HCT116 (cell line): ENCODE results near the gene RHNO1. TPM values are rescaled to one million over a fixed set of nuclear protein-coding genes. Genes with fewer than 3 reads are reported as not detected.

ENCODE experiments used
- ATAC-seq: fragments of 200-7000 bp; cut with Tn5 transposase; 2 replicates; pipeline ENCODE4 v1.9.1; 2020; ENCODE audit warnings: mild to moderate bottlenecking, moderate library complexity
- BruUV-seq: library from RNA; stranded (reverse); fragments of 400-500 nt; replicated peaks from 2 replicates; lab custom pipeline; 2021; lab: Mats Ljungman, UMichigan
- CTCF ChIA-PET: fragments of 300-600 bp; sonication (Branson Sonifier 250); formaldehyde crosslinking; loops from one replicate; lab custom pipeline; 2021; ENCODE audit warnings: antibody characterized with exemption; lab: Charles Lee
- POLR2A ChIA-PET: fragments of 300-600, 350-600 bp; sonication (Branson Sonifier 250); formaldehyde crosslinking; loops from one replicate; lab custom pipeline; 2021; ENCODE audit warnings: antibody characterized with exemption; lab: Charles Lee
- RAD21 ChIA-PET, 2 experiments: fragments of 300-600 bp; sonication (Branson Sonifier 250); formaldehyde crosslinking; loops; one replicate each; lab custom pipeline; 2023; ENCODE audit warnings: low total read pairs in 2 of 2; ENCODE audit not compliant: uncharacterized antibody in 2 of 2, unreplicated experiment in 2 of 2, low non-redundant PET in 1 of 2; lab: Charles Lee
- DNase-seq: peaks from one replicate; pipeline ENCODE4 v3.0.0-alpha.2; 2010; ENCODE audit warnings: low read depth, low spot score
- H2AFZ ChIP-seq: fragments of 200-600 bp; shearing (Covaris generic), sonication (generic); 2 replicates; pipeline ENCODE4 v1.6.1; 2017; ENCODE audit warnings: low read depth, mixed run types, mixed read lengths, antibody characterized with exemption, low read length; ENCODE audit not compliant: poor library complexity, severe bottlenecking
- H3K27ac ChIP-seq: 2 replicates; pipeline ENCODE4 v1.5.1; 2012; ENCODE audit warnings: low read depth, low read length
- H3K27me3 ChIP-seq: fragments of 200-600 bp; sonication (generic); 2 replicates; pipeline ENCODE4 v1.6.1; 2016; ENCODE audit warnings: mixed run types, low read length, mixed read lengths; ENCODE audit not compliant: insufficient read depth
- H3K36me3 ChIP-seq, 2 experiments: fragments of 200-500 bp in 1 of 2; fragments of 200-600 bp in 1 of 2; sonication (Bioruptor generic) in 1 of 2; sonication (generic) in 1 of 2; 2 replicates each; pipeline versions ENCODE4 v1.5.1 to v1.6.1; 2014 to 2016; ENCODE audit warnings: low read length in 2 of 2, inconsistent platforms in 1 of 2, mixed read lengths in 1 of 2, mixed run types in 1 of 2; ENCODE audit not compliant: insufficient read depth in 2 of 2, control insufficient read depth in 1 of 2
- H3K4me1 ChIP-seq, 2 experiments: fragments of 200-600 bp in 1 of 2; sonication (generic) in 1 of 2; 2 replicates each; pipeline versions ENCODE4 v1.5.1 to v1.6.1; 2012 to 2017; ENCODE audit warnings: low read length in 2 of 2, inconsistent platforms in 1 of 2, mild to moderate bottlenecking in 1 of 2, mixed read lengths in 1 of 2, mixed run types in 1 of 2, moderate library complexity in 1 of 2; ENCODE audit not compliant: insufficient read depth in 2 of 2, control insufficient read depth in 1 of 2
- H3K4me2 ChIP-seq: fragments of 200-600 bp; sonication (generic); 2 replicates; pipeline ENCODE4 v1.6.1; 2017; ENCODE audit warnings: mixed run types, low read length, mixed read lengths
- H3K4me3 ChIP-seq, 2 experiments: fragments of 200-600 bp in 1 of 2; sonication (generic) in 1 of 2; replicated peaks in 1 of 2; 2 replicates each; pipeline ENCODE4 v1.5.1; 2011 to 2016; ENCODE audit warnings: low read length in 2 of 2, control low read depth in 1 of 2, low read depth in 1 of 2, mild to moderate bottlenecking in 1 of 2, mixed read lengths in 1 of 2, mixed run types in 1 of 2
- H3K79me2 ChIP-seq: fragments of 200-600 bp; sonication (generic); 2 replicates; pipeline ENCODE4 v1.6.1; 2017; ENCODE audit warnings: mild to moderate bottlenecking, mixed run types, low read length, moderate library complexity, mixed read lengths; ENCODE audit not compliant: insufficient read depth
- H3K9ac ChIP-seq: fragments of 200-600 bp; sonication (generic); 2 replicates; pipeline ENCODE4 v1.6.1; 2016; ENCODE audit warnings: low read length, mixed read lengths
- H3K9me2 ChIP-seq: fragments of 200-600 bp; sonication (generic), shearing (Covaris generic); 2 replicates; pipeline ENCODE4 v1.6.1; 2017; ENCODE audit warnings: mixed run types, mild to moderate bottlenecking, moderate library complexity; ENCODE audit not compliant: insufficient read depth
- H3K9me3 ChIP-seq, 2 experiments: fragments of 200-500 bp in 1 of 2; fragments of 200-600 bp in 1 of 2; sonication (Bioruptor generic) in 1 of 2; sonication (generic) in 1 of 2; 2 replicates each; pipeline ENCODE4 v1.6.1; 2014 to 2017; ENCODE audit warnings: low read length in 2 of 2, mixed read lengths in 2 of 2, inconsistent platforms in 1 of 2, low read depth in 1 of 2, mild to moderate bottlenecking in 1 of 2, mixed run types in 1 of 2, moderate library complexity in 1 of 2; ENCODE audit not compliant: control insufficient read depth in 1 of 2, insufficient read depth in 1 of 2
- H4K20me1 ChIP-seq: fragments of 200-600 bp; sonication (generic), shearing (Covaris generic); 2 replicates; pipeline ENCODE4 v1.6.1; 2017; ENCODE audit warnings: mixed run types, mild to moderate bottlenecking, moderate library complexity; ENCODE audit not compliant: insufficient read depth
- CBX3 ChIP-seq: IDR thresholded peaks from 2 replicates; pipeline ENCODE4 v1.6.1; 2012; ENCODE audit warnings: low read depth
- CEBPB ChIP-seq: IDR thresholded peaks from 2 replicates; pipeline ENCODE4 v1.6.1; 2012; ENCODE audit warnings: low read depth
- CTCF ChIP-seq, 3 experiments: fragments of 200-600 bp in 1 of 3; sonication (generic) in 1 of 3; IDR thresholded peaks in 2 of 3; conservative IDR thresholded peaks in 1 of 3; 2 replicates each; pipeline ENCODE4 v1.5.1; 2012 to 2017; ENCODE audit warnings: low read depth in 2 of 3, low read length in 2 of 3, antibody characterized with exemption in 1 of 3, borderline replicate concordance in 1 of 3, control low read depth in 1 of 3, mild to moderate bottlenecking in 1 of 3, mixed read lengths in 1 of 3, mixed run types in 1 of 3, moderate library complexity in 1 of 3; ENCODE audit not compliant: insufficient read depth in 1 of 3
- EGR1 ChIP-seq: IDR thresholded peaks from 2 replicates; pipeline ENCODE4 v1.6.1; 2012; ENCODE audit warnings: low read depth
- ELF1 ChIP-seq: IDR thresholded peaks from 2 replicates; pipeline ENCODE4 v1.6.1; 2012; ENCODE audit warnings: low read depth, borderline replicate concordance
- EZH2 ChIP-seq: fragments of 200-600 bp; sonication (generic); IDR thresholded peaks from 2 replicates; pipeline ENCODE4 v1.6.1; 2017; ENCODE audit warnings: antibody characterized with exemption, mixed run types
- EZH2phosphoT487 ChIP-seq: fragments of 200-600 bp; IDR thresholded peaks from 2 replicates; pipeline ENCODE4 v1.6.1; 2018; ENCODE audit warnings: antibody characterized with exemption, borderline replicate concordance
- FOSL1 ChIP-seq: IDR thresholded peaks from 2 replicates; pipeline ENCODE4 v1.6.1; 2012; ENCODE audit warnings: low read depth
- JUND ChIP-seq: IDR thresholded peaks from 2 replicates; pipeline ENCODE4 v1.6.1; 2012
- SIN3A ChIP-seq: IDR thresholded peaks from 2 replicates; pipeline ENCODE4 v1.6.1; 2012; ENCODE audit warnings: low read depth
- TCF7L2 ChIP-seq: IDR thresholded peaks from 2 replicates; pipeline ENCODE4 v1.7.0; 2011; ENCODE audit warnings: borderline replicate concordance, inconsistent platforms; ENCODE audit not compliant: insufficient read depth, insufficient read length; ENCODE audit errors: extremely low read depth
- YY1 ChIP-seq: IDR thresholded peaks from 2 replicates; pipeline ENCODE4 v1.6.1; 2011; ENCODE audit warnings: low read length, low read depth, moderate library complexity, mild to moderate bottlenecking; ENCODE audit not compliant: insufficient replicate concordance; ENCODE audit errors: extremely low read depth
- ZBTB33 ChIP-seq: IDR thresholded peaks from 2 replicates; pipeline ENCODE4 v1.6.1; 2011; ENCODE audit warnings: mild to moderate bottlenecking, low read length, moderate library complexity; ENCODE audit not compliant: insufficient replicate concordance; ENCODE audit errors: extremely low read depth
- ZFX ChIP-seq: fragments of 450-650 bp; IDR thresholded peaks from 2 replicates; pipeline ENCODE4 v1.6.1; 2017
- intact Hi-C: fragments of 100-400 bp; cut with micrococcal nuclease; formaldehyde crosslinking; loops from 2 replicates; pipeline ENCODE4 v1.10.0; 2022
- total RNA-seq: library from RNA; stranded (reverse); gene quantifications from one replicate; pipeline ENCODE4 v1.2.1, GENCODE V29; 2021; ENCODE audit not compliant: unreplicated experiment

RHNO1 gene
- total RNA-seq, 1 experiment from 2014 or later = 29.7 TPM

- H3K4me1 ChIP-seq = peaks cover 20 to 30% of the 10 kb centered on the region in 2 experiments
- H3K4me3 ChIP-seq = peak overlapping the region; percentile 90 to 95
- ATAC-seq (no peak), DNase-seq (no peak)
- H2AFZ ChIP-seq = no peak overlapping the region
- CTCF ChIA-PET = interaction anchor here (1.0 to 1.4 kb wide), 4 partner anchors 13 to 150 kb away, joined by 3 to 5 read pairs (median 3); partner anchors contain the start of genes FOXM1 and RHNO1
- intact Hi-C loops = no loop called here
- H3K9ac ChIP-seq = peak overlapping the region; percentile 89
- POLR2A ChIA-PET = no interaction called here
- no peaks in the 10 kb centered on the region for H3K27me3 ChIP-seq
- peak overlapping the region; percentile 95 for H3K4me2 ChIP-seq
- TF ChIP-seq SIN3A = no peak; the same call in 1 of the 2 replicates
- TF ChIP-seq CEBPB = no peak
- TF ChIP-seq JUND = no peak
- TF ChIP-seq ELF1 = no peak
- TF ChIP-seq CBX3 = no peak
- TF ChIP-seq TCF7L2 = no peak
- no peak for TF ChIP-seq CTCF (IDR thresholded peaks at IDR 0.05 in 2 of 3, conservative IDR thresholded peaks at IDR 0.05 in 1 of 3; ENCODE audit: borderline replicate concordance in 1 of 3, insufficient read depth in 1 of 3, low read depth in 2 of 3, low read length in 2 of 3)
- TF ChIP-seq YY1 = no peak
- no peak for TF ChIP-seq EZH2
- no peak for TF ChIP-seq FOSL1
- no peak for TF ChIP-seq EGR1
- TF ChIP-seq ZBTB33 = no peak
- TF ChIP-seq EZH2phosphoT487 = no peak
- no peak for TF ChIP-seq ZFX
- TF ChIP-seq, all 23 proteins: peak for 0
- BruUV-seq = TSS peak; percentile 94
- Histone ChIP-seq H3K79me2 (peaks cover 28% of the 10 kb centered on the region), H3K36me3 (peaks cover 10 to 11% of the 10 kb centered on the region in 2 experiments; a peak in 2 of 4 replicates), H4K20me1 (no peaks in the 10 kb centered on the region), H3K9me2 (no peaks in the 10 kb centered on the region), H3K9me3 (no peaks in the 10 kb centered on the region), H3K27ac (peak overlapping the region; percentile 58)
- RAD21 ChIA-PET = no interaction called here
These were observed 13.0 kb downstream of the RHNO1 start for GRCh38 chr12:2890001-2890387.
